Upper lobe of left lung (tissue), 4 donors: ENCODE data around the gene KCNK16.

Experiments used
- CTCF ChIP-seq, 6 experiments: fragments of 450-650 bp in 4 of 6; fragments of 200-600 bp in 2 of 6; sonication (generic) in 2 of 6; IDR thresholded peaks; one replicate each; pipeline ENCODE4 v1.5.1; 2016 to 2019; ENCODE audit warnings: antibody characterized with exemption in 6 of 6
- EP300 ChIP-seq, 4 donors: sonication (generic); formaldehyde crosslinking; IDR thresholded peaks; one replicate each; pipeline ENCODE4 v1.5.1; 2017; ENCODE audit warnings: antibody characterized with exemption in 4 of 4, control low read depth in 2 of 4
- POLR2A ChIP-seq, 4 donors: fragments of 450-650 bp; IDR thresholded peaks; one replicate each; pipeline ENCODE4 v1.5.1; 2016 to 2017; ENCODE audit warnings: antibody characterized with exemption in 4 of 4, mild to moderate bottlenecking in 2 of 4
- POLR2AphosphoS5 ChIP-seq, 2 donors: sonication (generic); formaldehyde crosslinking; IDR thresholded peaks; one replicate each; pipeline ENCODE4 v1.5.1; 2017; ENCODE audit warnings: antibody characterized with exemption in 2 of 2

DNA sequence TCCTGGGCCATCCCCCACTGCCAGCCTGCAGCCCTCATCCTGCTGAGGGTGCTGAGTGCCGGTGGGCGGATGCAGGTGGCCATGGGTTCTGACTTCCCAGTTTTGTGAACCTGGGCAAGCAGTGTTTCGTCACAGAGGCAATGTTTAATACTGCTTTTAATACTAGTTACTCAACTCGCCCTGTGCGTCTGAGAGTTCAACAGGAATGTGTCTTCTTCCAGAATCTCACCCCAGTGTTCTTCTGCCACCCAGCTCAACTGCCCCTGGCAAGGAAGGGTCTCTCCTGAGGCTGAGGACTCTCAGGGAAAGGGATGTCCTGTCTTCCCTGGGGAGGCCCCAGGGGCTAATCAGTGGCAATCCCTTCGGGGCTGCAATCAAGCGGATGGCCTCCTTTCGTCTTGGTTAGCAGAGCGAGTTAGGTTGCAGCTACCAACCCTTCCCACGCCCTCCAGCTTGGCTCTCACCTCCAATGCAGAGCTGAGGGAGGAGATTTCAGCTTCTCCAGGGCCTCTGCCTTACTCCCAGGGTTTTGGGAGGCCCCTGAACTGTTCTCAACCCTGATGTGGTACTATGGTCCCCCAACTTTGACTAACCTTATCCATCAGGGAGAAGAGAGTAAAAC, 2.0 kb downstream of the KCNK16 start:
- TF ChIP-seq POLR2A (IDR thresholded peaks at IDR 0.05) (no peak), CTCF (IDR thresholded peaks at IDR 0.05) (no peak), POLR2AphosphoS5 (IDR thresholded peaks at IDR 0.05) (no peak), EP300 (IDR thresholded peaks at IDR 0.05) (no peak)
